NOMO-1 (cell line): Measurements from ENCODE around the gene PACSIN2.
"Not testable (repeated sequence)": the region's sequence is repeated elsewhere in the genome, so short reads cannot be mapped to it uniquely, and the experiment has no call there.

Source experiments
- DNase-seq, 2 experiments: peaks; one replicate each; lab custom pipeline; 2025; ENCODE audit not compliant: unreplicated experiment in 2 of 2; lab: John Stamatoyannopoulos, UW

PACSIN2 gene, protein sequence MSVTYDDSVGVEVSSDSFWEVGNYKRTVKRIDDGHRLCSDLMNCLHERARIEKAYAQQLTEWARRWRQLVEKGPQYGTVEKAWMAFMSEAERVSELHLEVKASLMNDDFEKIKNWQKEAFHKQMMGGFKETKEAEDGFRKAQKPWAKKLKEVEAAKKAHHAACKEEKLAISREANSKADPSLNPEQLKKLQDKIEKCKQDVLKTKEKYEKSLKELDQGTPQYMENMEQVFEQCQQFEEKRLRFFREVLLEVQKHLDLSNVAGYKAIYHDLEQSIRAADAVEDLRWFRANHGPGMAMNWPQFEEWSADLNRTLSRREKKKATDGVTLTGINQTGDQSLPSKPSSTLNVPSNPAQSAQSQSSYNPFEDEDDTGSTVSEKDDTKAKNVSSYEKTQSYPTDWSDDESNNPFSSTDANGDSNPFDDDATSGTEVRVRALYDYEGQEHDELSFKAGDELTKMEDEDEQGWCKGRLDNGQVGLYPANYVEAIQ

DNA sequence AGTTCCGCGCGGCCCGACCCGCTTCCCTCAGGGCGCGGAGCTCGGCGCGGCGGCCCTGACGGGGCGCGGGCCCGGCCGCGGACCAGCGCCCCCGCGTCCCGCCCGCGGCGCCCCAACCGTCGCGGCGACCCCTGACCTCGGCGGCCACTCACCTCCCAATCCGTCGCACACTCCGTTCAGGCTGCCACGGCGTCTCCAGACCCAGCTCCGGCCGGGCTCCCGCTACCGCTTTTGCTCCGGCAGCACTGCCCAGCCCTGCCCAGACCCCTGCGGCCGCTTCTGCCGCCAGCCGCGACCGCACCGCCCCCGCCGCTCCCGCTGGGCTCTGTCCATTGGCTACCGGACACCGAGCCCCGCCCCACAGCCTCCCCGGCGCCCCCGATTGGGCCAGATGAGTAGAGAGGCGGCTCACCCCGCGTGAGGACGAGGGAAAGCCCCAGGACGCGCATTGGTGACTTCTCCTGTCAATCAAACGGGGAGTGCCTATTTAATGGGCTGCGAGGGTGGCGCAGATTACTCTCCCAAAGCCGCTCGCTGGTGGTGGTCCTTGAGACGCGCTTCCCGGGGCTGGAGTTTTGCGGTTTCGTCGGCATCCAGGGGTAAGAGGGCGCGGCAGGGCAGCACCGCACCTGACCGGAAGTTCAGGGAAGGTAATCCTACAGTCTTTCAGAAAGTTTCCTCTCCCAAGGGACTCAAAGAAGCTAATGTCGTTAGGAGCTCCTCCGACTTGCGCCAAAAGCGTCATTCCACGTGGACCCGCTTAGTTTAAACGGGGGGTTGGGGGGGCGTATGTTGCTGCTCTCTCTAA is at the start of gene PACSIN2:
Gene PACSIN2 (minus strand): TSS at position 281 of the 808 bp plus-strand sequence. CDS start 103,069 bp downstream, outside the sequence.
- peak; percentile 98 to 99 for DNase-seq

DNA sequence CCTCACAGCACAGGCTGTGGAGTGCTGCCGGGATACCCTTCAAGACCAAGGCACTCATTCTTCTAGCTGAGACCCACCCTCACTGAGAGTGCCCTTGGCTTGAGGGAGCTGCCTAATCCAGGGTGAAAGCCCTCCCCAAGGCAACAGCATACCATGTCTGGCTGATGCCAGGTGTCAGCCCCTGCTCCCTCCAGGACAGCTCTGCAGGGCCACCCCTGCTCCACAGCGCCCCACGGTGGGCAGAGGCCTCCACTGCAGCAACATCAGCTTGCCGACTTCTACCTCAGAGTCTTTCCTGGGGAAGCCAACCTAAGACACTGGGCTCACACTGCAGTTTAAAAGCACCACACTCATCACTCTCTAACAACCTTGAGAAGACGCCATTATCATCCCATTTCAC is 45.2 kb upstream of the PACSIN2 start:
- peak; percentile 9 to 14 for DNase-seq

DNA sequence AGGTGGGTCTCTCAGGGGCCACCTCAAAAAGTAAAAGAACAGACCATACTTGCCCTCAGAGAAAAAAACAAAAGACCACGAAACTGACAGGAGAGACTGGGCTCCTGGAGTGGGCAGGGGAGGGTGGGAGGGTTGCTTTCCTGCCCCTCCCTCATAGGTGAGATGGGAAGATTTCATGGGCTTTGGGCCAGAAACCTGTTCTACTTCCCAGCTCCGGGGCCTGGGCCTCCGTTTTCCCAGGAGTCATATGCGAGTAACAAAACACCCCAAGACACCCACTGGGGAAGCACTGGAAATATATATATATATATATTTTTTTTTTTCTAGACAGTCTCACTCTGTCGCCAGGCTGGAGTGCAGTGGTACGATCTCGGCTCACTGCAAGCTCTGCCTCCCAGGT is 42.7 kb upstream of the PACSIN2 start:
- no peak for DNase-seq

DNA sequence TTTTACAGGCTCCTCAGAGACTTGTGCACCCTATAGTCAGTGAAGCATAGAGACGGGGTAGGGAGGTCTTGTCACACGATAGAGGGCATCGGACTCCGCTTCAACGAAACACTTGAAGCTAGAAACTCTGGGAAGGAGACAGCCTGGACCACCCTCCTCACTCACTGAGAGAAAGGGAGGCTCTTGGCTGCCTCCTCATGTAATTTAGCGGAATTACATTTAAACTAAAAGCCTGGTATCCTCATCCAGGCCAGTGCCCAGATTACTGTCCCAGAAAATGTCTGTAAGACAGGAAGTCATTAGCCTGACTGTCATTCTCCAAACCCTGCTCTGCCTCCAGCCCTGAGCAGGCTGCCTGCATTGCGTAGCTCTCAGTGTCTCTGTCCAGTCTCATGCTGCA is 38.2 kb upstream of the PACSIN2 start:
- DNase-seq: no peak

DNA sequence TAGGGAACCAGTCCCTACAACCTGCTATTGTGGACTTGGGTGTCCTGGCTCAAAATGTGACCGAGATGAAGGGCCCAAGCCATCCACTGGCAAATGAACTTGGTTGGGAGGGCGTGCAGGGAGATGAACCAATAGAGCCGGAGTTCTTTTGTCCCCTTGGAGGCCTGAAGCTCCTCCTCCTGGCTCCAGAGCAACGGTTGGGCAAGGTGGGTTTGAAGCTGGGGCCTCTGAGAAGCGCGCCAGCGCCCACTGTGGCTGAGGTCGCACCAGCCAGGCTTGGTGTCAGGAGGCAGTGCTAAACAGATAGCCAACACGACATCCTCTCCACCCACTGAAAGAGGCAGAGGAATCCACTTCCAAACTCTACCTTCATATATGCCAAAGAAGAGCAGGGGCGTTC is 36.0 kb upstream of the PACSIN2 start:
- DNase-seq: no peak

DNA sequence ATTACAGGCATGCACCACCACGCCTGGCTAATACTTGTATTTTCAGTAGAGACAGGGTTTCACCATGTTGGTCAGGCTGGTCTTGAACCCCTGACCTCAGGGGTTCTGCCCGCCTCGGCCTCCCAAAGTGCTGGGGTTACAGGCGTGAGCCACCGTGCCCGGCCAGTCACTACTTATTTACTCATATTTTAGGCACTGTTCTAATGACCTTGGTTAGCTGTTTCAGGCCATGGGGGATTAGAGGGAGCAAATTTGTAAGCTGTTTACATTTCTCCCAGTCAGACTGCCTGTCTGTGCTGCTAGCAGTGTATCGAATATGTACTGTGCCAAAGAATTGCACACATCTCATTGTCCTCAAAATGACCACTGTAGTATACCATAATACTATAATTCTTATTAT is 32.7 kb upstream of the PACSIN2 start:
- DNase-seq: no peak

DNA sequence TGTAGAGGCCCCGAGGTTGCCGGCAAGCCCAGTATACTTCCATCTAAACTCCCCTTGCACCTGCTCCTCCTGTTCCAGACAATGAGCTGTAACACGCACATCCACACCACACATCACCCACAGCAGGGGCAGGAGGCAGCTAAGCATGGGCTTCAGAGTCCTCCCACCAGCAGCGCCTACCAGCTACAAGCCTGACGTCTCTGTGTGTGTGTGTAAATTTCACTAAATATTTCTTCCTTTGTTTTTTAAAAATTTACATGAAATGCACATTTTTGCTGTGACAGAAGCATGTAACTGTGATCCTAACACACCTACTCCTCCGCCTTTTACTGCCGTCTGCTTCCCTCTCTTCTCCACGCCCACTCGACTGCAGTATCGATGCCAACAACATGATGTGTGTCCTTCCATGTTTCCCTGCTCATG is 29.4 kb upstream of the PACSIN2 start:
- no peak for DNase-seq

DNA sequence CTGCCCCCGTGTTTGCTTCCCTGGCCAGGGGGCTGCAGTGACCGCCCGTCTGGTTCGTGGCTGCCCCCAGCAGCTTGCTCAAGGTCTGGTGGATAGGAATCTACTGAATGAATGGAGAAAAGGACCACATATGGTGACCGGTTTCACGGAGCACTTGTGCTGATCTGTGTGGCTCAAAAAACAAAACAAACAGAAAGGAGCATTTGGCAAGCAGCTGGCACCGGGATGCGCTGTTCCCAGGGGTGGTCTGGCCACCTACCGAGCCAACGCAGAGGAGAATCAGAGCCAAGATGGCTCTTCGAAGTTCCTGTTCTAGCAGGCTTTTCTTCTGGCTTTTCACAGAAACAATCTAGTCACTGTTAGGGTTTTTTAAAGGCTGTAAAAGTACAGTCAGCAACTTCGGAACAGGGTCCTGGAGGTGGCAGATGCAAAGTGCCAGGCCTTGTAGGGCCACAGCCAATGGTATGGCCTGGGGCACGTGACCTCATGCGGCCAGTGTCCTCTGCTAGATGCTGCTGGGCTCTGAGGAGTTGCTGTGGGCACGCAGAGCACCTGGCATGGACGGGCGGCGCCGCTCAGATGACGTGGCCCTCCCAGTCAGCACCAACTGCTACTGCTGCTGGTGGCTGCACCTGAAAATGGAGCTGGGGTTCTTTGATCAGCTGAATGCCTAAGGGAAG is 27.3 kb upstream of the PACSIN2 start:
- DNase-seq: no peak

DNA sequence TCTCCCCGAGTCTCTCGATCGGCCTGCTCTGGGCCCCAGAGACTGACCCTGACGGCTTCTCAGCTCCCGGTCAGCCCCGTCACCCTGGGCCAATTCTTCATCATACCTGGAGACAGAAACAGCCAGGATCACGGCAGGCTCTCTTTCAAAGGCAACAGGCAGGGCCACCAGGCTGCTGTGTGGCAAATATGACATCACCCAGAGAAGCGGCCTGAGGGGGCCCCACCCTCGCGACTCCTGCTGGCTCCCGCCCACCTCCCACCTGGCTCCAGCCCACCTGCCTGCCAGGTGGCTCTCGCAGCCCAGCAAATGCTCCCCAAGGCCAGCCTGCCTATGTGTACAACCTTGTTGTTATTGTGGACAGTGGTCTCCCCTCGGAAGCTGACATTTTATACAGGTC is 24.9 kb upstream of the PACSIN2 start:
- no peak for DNase-seq

DNA sequence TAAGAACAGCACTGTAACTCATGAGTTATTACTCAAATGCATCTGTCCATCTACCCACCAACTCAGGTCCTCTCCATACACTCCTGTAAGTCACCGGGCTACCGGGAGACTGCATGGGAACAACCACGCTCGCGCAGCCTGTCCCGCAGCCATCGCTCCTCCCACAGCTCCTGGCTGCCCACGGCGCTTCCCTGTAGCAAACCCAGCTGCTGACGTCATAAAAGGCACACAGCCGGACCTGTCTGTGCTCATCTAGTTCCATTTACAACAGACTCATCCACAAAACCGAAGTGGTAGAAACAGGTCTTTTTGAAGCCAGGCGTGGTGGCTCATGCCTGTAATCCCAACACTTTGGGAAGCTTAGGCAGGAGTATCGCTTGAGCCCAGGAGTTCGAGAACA is 23.4 kb upstream of the PACSIN2 start:
- no peak for DNase-seq

DNA sequence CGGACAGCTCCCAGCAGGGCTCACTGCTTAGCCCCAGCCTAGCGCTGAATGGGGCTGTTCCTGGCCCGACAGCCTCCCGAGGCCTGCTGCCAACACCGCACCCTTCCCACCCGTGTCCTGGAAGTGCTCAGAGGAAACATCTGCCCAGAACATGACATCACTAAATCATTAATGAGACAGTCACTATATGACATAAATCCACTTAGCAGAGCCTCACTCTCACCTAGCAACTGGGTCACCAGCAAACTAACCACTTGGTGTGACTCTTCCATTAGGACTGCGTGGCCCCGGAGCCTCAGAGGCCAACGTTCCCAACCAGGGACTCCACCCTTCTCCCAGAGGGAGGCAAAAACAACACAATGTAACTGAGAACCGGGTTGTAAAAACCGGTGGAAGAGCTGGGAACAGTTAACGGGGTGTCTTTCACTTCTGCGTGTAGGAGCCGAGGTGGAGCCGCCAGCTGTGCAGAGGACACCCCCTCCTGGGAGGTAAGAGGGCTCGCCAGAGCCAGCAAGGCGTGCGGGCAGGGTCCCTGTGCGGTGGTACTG is 21.4 kb upstream of the PACSIN2 start:
- no peak for DNase-seq

DNA sequence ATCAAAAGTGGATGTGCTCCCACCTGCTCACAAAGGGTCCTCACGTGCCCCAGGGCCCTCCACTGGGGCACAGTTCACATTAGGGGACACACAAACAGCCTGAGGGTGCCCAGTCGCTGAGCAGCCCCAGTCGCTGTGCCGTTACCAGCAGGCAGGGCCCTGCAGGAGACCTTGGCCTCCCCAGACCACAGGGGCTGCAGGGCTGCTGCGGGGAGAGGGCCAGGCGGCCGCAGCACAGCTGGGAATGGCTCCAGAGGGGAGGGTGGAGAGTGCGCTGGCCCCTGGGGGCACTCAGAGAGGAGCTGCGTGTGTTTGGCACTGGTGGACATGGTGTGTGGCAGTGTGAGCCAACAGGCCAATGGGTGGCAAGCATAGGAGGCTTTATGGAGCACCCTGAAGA is 20.3 kb upstream of the PACSIN2 start:
- no peak for DNase-seq

DNA sequence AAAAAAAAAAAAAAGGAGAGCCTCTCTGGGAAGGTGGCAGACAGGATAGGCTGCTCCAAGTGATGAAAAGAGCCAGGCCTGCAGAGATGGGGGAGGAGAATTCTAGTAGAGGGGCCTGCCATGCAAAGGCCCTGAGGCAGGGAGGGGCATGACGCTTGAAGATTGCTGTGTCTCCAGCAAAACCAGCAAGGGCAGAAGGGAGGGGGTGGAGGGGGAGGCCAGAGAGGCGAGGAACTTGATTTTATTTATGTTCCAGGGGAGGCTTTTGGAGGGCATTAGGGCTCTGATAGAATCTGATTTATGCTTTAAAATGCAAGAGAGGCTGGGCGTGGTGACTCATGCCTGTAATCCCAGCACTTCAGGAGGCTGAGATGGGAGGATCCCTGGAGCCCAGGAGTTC is 16.7 kb upstream of the PACSIN2 start:
- no peak for DNase-seq

DNA sequence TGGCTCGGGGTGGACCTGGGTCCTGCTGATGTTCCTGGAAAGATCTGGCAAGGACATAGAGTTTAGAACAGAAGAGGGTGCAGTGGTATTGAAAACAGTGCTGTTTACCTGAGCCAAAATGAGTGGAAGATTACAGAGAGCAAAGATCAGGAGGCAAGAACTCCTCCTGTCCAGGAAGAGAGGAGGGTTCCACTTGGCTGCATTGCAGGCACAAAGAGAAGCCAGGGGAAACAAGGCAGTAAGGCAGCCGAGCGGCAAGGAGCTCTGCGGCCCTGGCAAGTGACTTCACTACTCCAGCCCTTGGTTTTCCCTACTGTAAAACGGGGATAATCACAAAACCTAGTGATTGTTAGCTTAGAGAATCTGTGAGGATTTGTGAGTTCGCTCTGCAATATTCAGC is 3.7 kb upstream of the PACSIN2 start:
- DNase-seq: no peak

DNA sequence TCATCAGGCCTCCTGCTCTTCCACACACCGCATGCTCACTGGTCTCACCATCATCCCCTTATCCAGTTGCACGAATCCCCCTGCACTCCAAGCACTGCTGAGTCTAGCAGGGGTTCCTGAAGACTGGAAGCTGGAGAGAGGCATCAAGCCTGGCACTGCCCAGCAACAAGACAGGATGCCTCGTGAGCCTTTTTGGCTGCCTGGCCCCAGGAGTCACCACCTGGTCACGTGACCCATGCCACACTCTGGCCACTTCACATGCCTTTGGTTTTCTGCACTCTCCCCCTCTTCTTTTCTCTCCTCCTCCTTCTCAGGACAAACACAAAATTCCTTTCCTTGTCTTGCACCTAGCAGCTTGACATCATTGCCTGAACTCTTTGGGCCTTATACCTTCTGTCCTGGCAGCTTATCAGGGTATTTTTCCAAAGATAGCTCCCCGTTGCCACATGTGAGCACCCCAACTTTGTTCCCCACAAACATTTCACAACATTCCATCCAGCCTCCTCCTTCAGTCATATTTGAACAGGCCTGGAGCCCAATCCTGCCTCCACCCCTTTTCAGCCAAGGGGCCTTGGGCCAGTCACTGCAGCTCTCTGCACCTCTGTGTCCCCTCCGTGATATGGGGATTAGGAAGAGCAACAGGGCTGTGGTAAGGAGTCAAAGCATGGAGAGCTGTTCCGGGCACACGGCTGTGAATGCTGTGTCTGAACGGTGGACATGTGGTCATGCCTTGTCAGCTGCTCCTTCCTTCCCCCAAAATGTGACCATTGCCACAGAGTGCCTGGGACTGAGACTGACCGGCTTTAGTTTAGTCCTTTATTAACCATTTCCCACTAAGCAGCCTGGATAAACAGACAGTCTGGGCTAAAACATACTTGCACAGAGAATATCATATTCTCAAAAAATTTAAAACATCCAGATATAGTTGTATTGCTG is 2.8 kb upstream of the PACSIN2 start:
- DNase-seq: no peak

DNA sequence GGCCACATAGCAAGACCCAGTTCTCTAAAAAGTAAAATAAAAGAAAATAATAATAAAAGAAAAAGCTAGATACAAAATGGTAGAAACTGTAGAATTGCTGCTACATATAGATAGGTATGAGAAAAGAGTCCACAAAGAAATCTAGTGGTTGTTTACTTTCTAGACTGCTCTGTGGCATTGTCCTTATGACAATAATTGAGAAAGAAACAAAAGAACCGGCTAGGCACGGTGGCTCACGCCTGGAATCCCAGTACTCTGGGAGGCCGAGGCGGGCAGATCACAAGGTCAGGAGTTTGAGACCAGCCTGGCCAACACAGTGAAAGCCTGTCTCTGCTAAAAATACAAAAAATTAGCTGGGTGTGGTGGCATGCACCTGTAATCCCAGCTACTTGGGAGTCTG is 1.2 kb upstream of the PACSIN2 start:
- DNase-seq: not testable (repeated sequence)

DNA sequence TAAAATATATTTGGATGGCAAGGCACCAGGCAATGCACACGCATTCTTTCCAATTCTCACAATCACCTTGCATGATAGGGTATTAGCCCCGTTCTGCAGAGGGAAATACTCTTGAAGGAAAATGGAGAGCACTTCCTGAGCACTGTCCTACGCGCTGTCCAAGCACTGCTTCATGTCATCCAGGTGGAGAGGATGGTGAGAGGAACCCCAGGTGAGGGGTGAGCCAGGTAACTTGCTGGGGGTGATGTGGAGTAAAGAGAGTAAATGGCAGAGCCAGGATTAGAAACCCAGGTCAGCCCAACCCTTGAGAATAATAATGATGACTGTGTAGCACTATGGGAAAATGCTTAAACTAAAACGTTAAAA is 711 bp upstream of the PACSIN2 start:
- no peak for DNase-seq

DNA sequence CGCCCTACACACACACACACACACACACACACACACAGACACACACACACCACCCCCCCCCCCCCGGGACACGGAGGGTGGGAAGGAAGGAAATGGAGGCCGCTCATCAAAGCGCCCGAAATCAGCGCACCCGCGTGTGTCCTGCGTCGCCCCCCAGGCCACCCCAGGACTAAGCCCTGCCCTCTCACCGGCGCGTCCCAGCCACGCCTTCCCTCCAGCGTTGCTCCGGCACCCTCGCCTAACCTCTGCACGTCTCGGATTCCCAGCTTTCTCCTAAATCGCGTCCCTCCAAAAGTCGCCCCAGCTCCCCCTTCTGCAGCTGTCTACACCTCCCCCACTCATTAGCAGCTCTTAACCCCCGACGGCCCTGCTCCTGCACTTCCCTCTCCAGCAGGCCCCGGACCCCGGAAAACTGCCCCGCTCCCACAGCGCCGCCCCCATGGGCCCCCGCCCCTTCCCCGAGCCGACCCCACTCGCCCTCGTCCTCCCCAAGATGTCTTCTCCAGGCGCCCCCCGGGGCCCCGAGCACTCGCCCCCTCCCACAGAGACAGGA is 557 bp downstream of the PACSIN2 start:
- peak in 1 of 2 experiments; percentile 13 for DNase-seq
